Kidney epithelial cell (primary cell): Measurements from ENCODE around the gene COPS6. TPM values are rescaled to one million over a fixed set of nuclear protein-coding genes. Genes with fewer than 3 reads are reported as not detected.

Source experiments
- DNase-seq: peaks from one replicate; pipeline ENCODE4 v3.0.0-alpha.2; 2010; ENCODE audit warnings: low read depth
- H3K27me3 ChIP-seq: 2 replicates; pipeline ENCODE4 v1.6.0; 2011; ENCODE audit warnings: low read length; ENCODE audit not compliant: control insufficient read depth, insufficient read depth
- H3K36me3 ChIP-seq: 2 replicates; pipeline ENCODE4 v1.5.1; 2011; ENCODE audit warnings: low read length; ENCODE audit not compliant: control insufficient read depth, insufficient read depth
- H3K4me3 ChIP-seq: 2 replicates; pipeline ENCODE4 v1.5.1; 2011; ENCODE audit warnings: low read depth, mild to moderate bottlenecking, control low read depth, low read length
- CTCF ChIP-seq: IDR thresholded peaks from 2 replicates; pipeline ENCODE4 v1.5.1; 2011; ENCODE audit warnings: mild to moderate bottlenecking, moderate library complexity, low read length, control low read depth, inconsistent platforms; ENCODE audit not compliant: insufficient read depth, poor library complexity, severe bottlenecking
- total RNA-seq: library from RNA; depleted of rRNA; stranded (reverse); fragments of >200 nt; gene quantifications from 2 replicates; pipeline ENCODE4 v1.2.3, GENCODE V29; 2015

Gene COPS6
- total RNA-seq, 1 donor from 2014 or later, result 45.2 TPM

- peak; percentile 91 for DNase-seq
- no peaks in the 10 kb centered on the region for H3K27me3 ChIP-seq
- H3K36me3 ChIP-seq, result peaks cover 11% of the 10 kb centered on the region
- TF ChIP-seq CTCF, result no peak
- H3K4me3 ChIP-seq, result peak within 1 kb of the TSS; percentile 98
These were observed 12.5 kb downstream of the COPS6 start, which contains the start of the genes AP4M1 and MCM7 for GRCh38 chr7:100101016-100101862. AP4M1 (plus strand) TSS chr7:100101643; CDS start chr7:100101715, 72 bp downstream. MCM7 (minus strand) TSS chr7:100101397; CDS start chr7:100101294, 103 bp downstream.

GRCh38 chr7:100102950-100103840 is 14.4 kb downstream of the COPS6 start:
- Histone ChIP-seq H3K4me3 (no peak overlapping the region), H3K27me3 (no peaks in the 10 kb centered on the region), H3K36me3 (peaks cover 7% of the 10 kb centered on the region)
- no peak for TF ChIP-seq CTCF
- DNase-seq, result no peak

- no peak for DNase-seq
- TF ChIP-seq CTCF, result no peak
- Histone ChIP-seq H3K4me3 (no peak overlapping the region), H3K36me3 (peaks cover 3% of the 10 kb centered on the region), H3K27me3 (no peaks in the 10 kb centered on the region)
These were observed 16.8 kb downstream of the COPS6 start for GRCh38 chr7:100105534-100105933.

GRCh38 chr7:100106633-100107032 is 17.9 kb downstream of the COPS6 start:
- TF ChIP-seq CTCF, result no peak
- Histone ChIP-seq H3K27me3 (no peaks in the 10 kb centered on the region), H3K4me3 (no peak overlapping the region), H3K36me3 (peaks cover 4% of the 10 kb centered on the region)
- DNase-seq, result no peak

GRCh38 chr7:100107125-100107737 is 18.5 kb downstream of the COPS6 start:
- TF ChIP-seq CTCF, result no peak
- Histone ChIP-seq H3K36me3 (peaks cover 5% of the 10 kb centered on the region), H3K4me3 (no peak overlapping the region), H3K27me3 (no peaks in the 10 kb centered on the region)
- DNase-seq, result no peak
